ENCODE measurements around the gene IFT43. TPM values are rescaled to one million over a fixed set of nuclear protein-coding genes. Genes with fewer than 3 reads are reported as not detected.

Gene IFT43
- total RNA-seq, 1 experiment from 2014 or later = 18.6 TPM

GRCh38 chr14:75977582-75977943 is 8.0 kb upstream of the IFT43 start:
- Histone ChIP-seq H3K27ac (ENCODE audit: insufficient read length, low read depth, low read length) (no peak overlapping the region), H3K23me2 (ENCODE audit: insufficient read length, low read depth, low read length, poor library complexity, severe bottlenecking) (peaks cover 8% of the 10 kb centered on the region), H2AK5ac (ENCODE audit: insufficient read length, low read length) (no peak overlapping the region), H3K56ac (ENCODE audit: insufficient read length, low read depth, low read length) (no peak overlapping the region), H3K4ac (ENCODE audit: low read depth, low read length) (no peak overlapping the region), H3K23ac (ENCODE audit: insufficient read length, low read depth, low read length) (no peak overlapping the region), H3K79me2 (ENCODE audit: insufficient read depth, low read length) (no peaks in the 10 kb centered on the region), H4K20me1 (ENCODE audit: control insufficient read depth, insufficient read depth, insufficient read length) (no peaks in the 10 kb centered on the region), H2BK5ac (ENCODE audit: insufficient read length, low read length) (no peak overlapping the region), H4K5ac (ENCODE audit: insufficient read length, low read depth, low read length) (no peak overlapping the region), H3K18ac (ENCODE audit: insufficient read length, low read depth, low read length) (no peak overlapping the region), H2BK12ac (ENCODE audit: insufficient read length, low read depth, low read length) (no peak overlapping the region), H3K27me3 (ENCODE audit: insufficient read depth, low read length) (no peaks in the 10 kb centered on the region; the same call in 1 of the 2 replicates), H2BK15ac (ENCODE audit: low read depth, low read length) (no peak overlapping the region), H3K14ac (ENCODE audit: insufficient read depth, low read length) (no peak overlapping the region), H2BK120ac (ENCODE audit: low read depth, low read length, poor library complexity, severe bottlenecking) (no peak overlapping the region), H3K79me1 (ENCODE audit: insufficient read depth, low read depth, low read length, poor library complexity, severe bottlenecking) (no peaks in the 10 kb centered on the region), H3T11ph (ENCODE audit: low read length) (no peak overlapping the region), H3K4me2 (ENCODE audit: insufficient read depth, insufficient read length, low read length) (no peak overlapping the region), H3K9me3 (ENCODE audit: control insufficient read depth, low read depth, low read length) (no peaks in the 10 kb centered on the region), H2BK20ac (ENCODE audit: low read depth, low read length, poor library complexity, severe bottlenecking) (no peak overlapping the region), H3K4me1 (ENCODE audit: insufficient read depth, low read length) (peaks cover 8% of the 10 kb centered on the region; the same call in 1 of the 2 replicates), H3K9ac (ENCODE audit: extremely low read depth, insufficient read length, low read length) (no peak overlapping the region), H4K8ac (replicated peaks; ENCODE audit: insufficient read length, low read depth, low read length) (no peak overlapping the region), H2AFZ (ENCODE audit: low read length) (no peak overlapping the region), H4K91ac (ENCODE audit: insufficient read length, low read depth, low read length) (no peak overlapping the region)
- no CpG with 5 or more reads among the region's 3 CpGs for WGBS (ENCODE audit: extremely low coverage, insufficient read length, low lambda C conversion rate)
- no peaks in the 10 kb centered on the region; a peak in 1 of 7 replicates for H3K36me3 Mint-ChIP-seq (ENCODE audit: insufficient read depth in 1 of 3, low read depth in 3 of 3)
- peaks cover 30% of the 10 kb centered on the region for H3K27me3 Mint-ChIP-seq (ENCODE audit: low read depth)
- no peak for TF ChIP-seq CTCF (conservative IDR thresholded peaks at IDR 0.05)
- DNase-seq = no peak
- H3K27ac Mint-ChIP-seq = no peak overlapping the region
- no peaks in the 10 kb centered on the region for H3K9me3 Mint-ChIP-seq
- peaks cover 37 to 40% of the 10 kb centered on the region in 2 experiments for H3K4me1 Mint-ChIP-seq
- no peak overlapping the region for H3K4me3 Mint-ChIP-seq
